ENCODE measurements around the gene MEAF6.

GRCh38 chr1:37480581-37481288, 33.8 kb downstream of the MEAF6 start:
- TF ChIP-seq CTCF (IDR thresholded peaks at IDR 0.05), result no peak
- TF ChIP-seq POLR2A (IDR thresholded peaks at IDR 0.05), result no peak
